ENCODE measurements around the gene TRIM21.

The TRIM21 gene

GRCh38 chr11:4393209-4393857 lies at the start of gene TRIM21:
TSS of gene TRIM21 (minus strand) at chr11:4393702. CDS start at chr11:4390409, 3,293 bp downstream.
- H3K36me3 ChIP-seq (ENCODE audit: low read depth), result peaks cover 27% of the 10 kb centered on the region
- DNase-seq (ENCODE audit: low spot score) (peak; percentile 75), ATAC-seq (ENCODE audit: low read depth) (peak; percentile 100)
- H3K9me3 ChIP-seq (ENCODE audit: severe bottlenecking), result no peaks in the 10 kb centered on the region
- no peaks in the 10 kb centered on the region for H3K27me3 ChIP-seq (ENCODE audit: insufficient read depth, poor library complexity, severe bottlenecking)
- no peak within 1 kb of the TSS for H3K27ac ChIP-seq (ENCODE audit: poor library complexity, severe bottlenecking)
- peak within 1 kb of the TSS; percentile 69 for H3K4me3 ChIP-seq (ENCODE audit: severe bottlenecking)
- TF ChIP-seq, protein P1, sequence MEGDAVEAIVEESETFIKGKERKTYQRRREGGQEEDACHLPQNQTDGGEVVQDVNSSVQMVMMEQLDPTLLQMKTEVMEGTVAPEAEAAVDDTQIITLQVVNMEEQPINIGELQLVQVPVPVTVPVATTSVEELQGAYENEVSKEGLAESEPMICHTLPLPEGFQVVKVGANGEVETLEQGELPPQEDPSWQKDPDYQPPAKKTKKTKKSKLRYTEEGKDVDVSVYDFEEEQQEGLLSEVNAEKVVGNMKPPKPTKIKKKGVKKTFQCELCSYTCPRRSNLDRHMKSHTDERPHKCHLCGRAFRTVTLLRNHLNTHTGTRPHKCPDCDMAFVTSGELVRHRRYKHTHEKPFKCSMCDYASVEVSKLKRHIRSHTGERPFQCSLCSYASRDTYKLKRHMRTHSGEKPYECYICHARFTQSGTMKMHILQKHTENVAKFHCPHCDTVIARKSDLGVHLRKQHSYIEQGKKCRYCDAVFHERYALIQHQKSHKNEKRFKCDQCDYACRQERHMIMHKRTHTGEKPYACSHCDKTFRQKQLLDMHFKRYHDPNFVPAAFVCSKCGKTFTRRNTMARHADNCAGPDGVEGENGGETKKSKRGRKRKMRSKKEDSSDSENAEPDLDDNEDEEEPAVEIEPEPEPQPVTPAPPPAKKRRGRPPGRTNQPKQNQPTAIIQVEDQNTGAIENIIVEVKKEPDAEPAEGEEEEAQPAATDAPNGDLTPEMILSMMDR (IDR thresholded peaks at IDR 0.05; ENCODE audit: poor library complexity, severe bottlenecking), result no peak
- H3K4me1 ChIP-seq (ENCODE audit: insufficient read depth, poor library complexity, severe bottlenecking), result peaks cover 6% of the 10 kb centered on the region

- no peak overlapping the region for H3K4me3 ChIP-seq (ENCODE audit: severe bottlenecking)
- ATAC-seq (ENCODE audit: low read depth) (no peak), DNase-seq (ENCODE audit: low spot score) (no peak)
- no peaks in the 10 kb centered on the region for H3K36me3 ChIP-seq (ENCODE audit: low read depth)
- H3K27ac ChIP-seq (ENCODE audit: poor library complexity, severe bottlenecking), result no peak overlapping the region
- no peaks in the 10 kb centered on the region for H3K4me1 ChIP-seq (ENCODE audit: insufficient read depth, poor library complexity, severe bottlenecking)
- TF ChIP-seq, protein P1 (IDR thresholded peaks at IDR 0.05; ENCODE audit: poor library complexity, severe bottlenecking), result no peak
- H3K9me3 ChIP-seq (ENCODE audit: severe bottlenecking), result no peaks in the 10 kb centered on the region
- H3K27me3 ChIP-seq (ENCODE audit: insufficient read depth, poor library complexity, severe bottlenecking), result no peaks in the 10 kb centered on the region
These were observed 48.0 kb upstream of the TRIM21 start for GRCh38 chr11:4441515-4441914.

DNA sequence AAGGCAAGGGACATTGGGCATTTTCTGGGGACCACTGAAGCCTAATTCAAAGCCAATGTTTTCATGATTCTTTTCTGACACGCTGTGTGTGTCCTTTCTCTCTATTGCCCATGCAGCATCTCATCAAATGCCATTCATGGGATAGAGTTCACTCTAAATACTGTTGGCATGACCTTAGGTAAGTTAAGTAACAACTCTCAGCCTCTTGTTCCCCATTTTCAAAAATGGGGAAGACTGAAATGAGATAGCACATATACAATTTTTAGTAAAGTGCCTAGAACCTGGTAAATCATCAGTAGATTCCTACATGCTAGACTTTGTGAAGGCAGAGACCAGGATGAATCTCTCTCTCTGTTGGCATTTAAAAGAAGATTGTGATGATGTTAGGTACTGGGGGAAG lies 42.9 kb upstream of the TRIM21 start:
- no peaks in the 10 kb centered on the region for H3K27me3 ChIP-seq (ENCODE audit: insufficient read depth, poor library complexity, severe bottlenecking)
- no peak overlapping the region for H3K4me3 ChIP-seq (ENCODE audit: severe bottlenecking)
- TF ChIP-seq, protein P1 (IDR thresholded peaks at IDR 0.05; ENCODE audit: poor library complexity, severe bottlenecking), result no peak
- no peaks in the 10 kb centered on the region for H3K36me3 ChIP-seq (ENCODE audit: low read depth)
- H3K9me3 ChIP-seq (ENCODE audit: severe bottlenecking), result no peaks in the 10 kb centered on the region
- H3K4me1 ChIP-seq (ENCODE audit: insufficient read depth, poor library complexity, severe bottlenecking), result no peaks in the 10 kb centered on the region
- DNase-seq (ENCODE audit: low spot score) (no peak), ATAC-seq (ENCODE audit: low read depth) (no peak)
- no peak overlapping the region for H3K27ac ChIP-seq (ENCODE audit: poor library complexity, severe bottlenecking)

DNA sequence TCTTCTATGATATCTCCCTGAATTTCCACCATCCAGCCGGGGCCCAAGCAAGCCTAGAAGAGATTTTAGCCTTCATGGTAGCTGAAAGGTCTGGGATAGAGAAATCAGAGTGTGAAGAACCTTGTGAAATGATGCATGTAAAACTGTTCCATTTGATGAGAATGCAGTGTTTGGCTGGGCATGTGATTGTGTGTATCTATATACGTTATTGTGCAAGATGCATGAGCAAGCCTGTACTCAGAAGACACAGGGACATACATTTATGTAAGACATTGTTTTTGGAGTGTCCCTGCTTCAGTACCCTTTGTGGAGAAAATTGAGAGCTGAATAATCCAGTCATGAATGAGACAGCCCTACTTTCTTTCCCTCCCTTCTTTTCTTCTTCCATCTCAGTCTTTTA lies 40.4 kb upstream of the TRIM21 start:
- no peaks in the 10 kb centered on the region for H3K4me1 ChIP-seq (ENCODE audit: insufficient read depth, poor library complexity, severe bottlenecking)
- H3K27me3 ChIP-seq (ENCODE audit: insufficient read depth, poor library complexity, severe bottlenecking), result no peaks in the 10 kb centered on the region
- no peak for DNase-seq (ENCODE audit: low spot score)
- no peak overlapping the region for H3K4me3 ChIP-seq (ENCODE audit: severe bottlenecking)
- TF ChIP-seq, protein P1 (IDR thresholded peaks at IDR 0.05; ENCODE audit: poor library complexity, severe bottlenecking), result no peak
- H3K9me3 ChIP-seq (ENCODE audit: severe bottlenecking), result no peaks in the 10 kb centered on the region
- no peaks in the 10 kb centered on the region for H3K36me3 ChIP-seq (ENCODE audit: low read depth)
- H3K27ac ChIP-seq (ENCODE audit: poor library complexity, severe bottlenecking), result no peak overlapping the region
- no peak for ATAC-seq (ENCODE audit: low read depth)

DNA sequence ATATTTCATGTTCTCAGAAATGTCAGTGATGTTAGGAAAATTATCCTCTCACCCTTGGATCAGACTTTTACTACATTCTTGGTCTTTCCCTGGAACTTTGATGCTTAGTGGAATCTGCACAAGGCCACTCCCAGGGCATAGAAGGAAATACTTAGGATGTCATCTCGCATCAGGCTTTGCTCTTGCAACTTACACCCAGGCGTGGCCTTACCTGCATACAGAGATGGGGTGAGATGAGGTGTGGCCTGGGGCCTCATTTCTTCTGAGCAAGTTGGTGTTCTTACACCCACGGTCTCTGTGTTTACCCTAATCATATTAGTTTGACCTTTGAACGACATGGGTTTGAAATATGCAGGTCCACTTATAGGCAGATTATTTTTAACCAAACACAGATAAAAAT lies 36.5 kb upstream of the TRIM21 start:
- H3K36me3 ChIP-seq (ENCODE audit: low read depth), result no peaks in the 10 kb centered on the region
- H3K27me3 ChIP-seq (ENCODE audit: insufficient read depth, poor library complexity, severe bottlenecking), result no peaks in the 10 kb centered on the region
- ATAC-seq (ENCODE audit: low read depth) (no peak), DNase-seq (ENCODE audit: low spot score) (no peak)
- no peaks in the 10 kb centered on the region for H3K9me3 ChIP-seq (ENCODE audit: severe bottlenecking)
- no peak overlapping the region for H3K27ac ChIP-seq (ENCODE audit: poor library complexity, severe bottlenecking)
- no peaks in the 10 kb centered on the region for H3K4me1 ChIP-seq (ENCODE audit: insufficient read depth, poor library complexity, severe bottlenecking)
- TF ChIP-seq, protein P1 (IDR thresholded peaks at IDR 0.05; ENCODE audit: poor library complexity, severe bottlenecking), result no peak
- H3K4me3 ChIP-seq (ENCODE audit: severe bottlenecking), result no peak overlapping the region
